HG03060 (cell line): ENCODE results near the gene NAPSA.
"Not testable (repeated sequence)": the region's sequence is repeated elsewhere in the genome, so short reads cannot be mapped to it uniquely, and the experiment has no call there.

Experiments
- ATAC-seq: cut with Tn5 transposase; IDR thresholded peaks from one replicate; pipeline ENCODE4 v1.9.1; 2021; ENCODE audit warnings: low read depth, moderate number of reproducible peaks; ENCODE audit not compliant: unreplicated experiment

NAPSA gene

DNA sequence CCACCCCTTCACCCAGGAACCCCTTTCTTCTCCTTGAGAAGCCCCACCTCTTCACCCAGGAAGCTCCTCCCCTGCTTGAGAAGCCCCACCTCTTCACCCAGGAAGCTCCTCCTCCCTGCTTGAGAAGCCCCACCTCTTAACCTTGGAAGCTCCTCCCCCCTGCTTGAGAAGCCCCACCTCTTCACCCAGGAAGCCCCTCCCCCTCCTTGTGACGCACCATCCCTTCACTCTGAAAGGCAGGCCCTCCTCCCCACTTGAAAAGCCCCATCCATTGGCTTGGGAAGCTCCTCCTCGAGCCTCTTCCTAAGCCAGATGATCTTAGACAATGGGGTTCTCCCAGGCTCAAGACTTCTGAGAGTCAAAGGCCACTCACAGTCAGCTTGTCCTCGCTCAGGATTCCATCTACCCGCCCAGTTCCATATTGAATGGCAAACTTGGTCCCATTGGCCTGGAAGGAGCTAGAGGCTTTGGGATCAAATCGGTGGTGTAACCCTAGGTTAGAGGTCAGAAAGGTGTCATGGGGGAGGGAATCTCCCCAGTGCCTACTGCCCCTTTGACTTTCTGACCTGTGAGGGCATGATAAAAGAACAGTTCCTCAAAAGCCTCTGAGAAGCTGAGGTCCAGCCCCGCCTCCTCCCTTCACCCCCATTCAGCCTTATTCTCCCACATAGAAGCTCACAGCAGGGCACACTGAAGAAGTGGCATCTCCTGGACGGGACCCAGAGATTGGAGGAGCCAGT lies 4.0 kb downstream of the NAPSA start:
- no peak for ATAC-seq

DNA sequence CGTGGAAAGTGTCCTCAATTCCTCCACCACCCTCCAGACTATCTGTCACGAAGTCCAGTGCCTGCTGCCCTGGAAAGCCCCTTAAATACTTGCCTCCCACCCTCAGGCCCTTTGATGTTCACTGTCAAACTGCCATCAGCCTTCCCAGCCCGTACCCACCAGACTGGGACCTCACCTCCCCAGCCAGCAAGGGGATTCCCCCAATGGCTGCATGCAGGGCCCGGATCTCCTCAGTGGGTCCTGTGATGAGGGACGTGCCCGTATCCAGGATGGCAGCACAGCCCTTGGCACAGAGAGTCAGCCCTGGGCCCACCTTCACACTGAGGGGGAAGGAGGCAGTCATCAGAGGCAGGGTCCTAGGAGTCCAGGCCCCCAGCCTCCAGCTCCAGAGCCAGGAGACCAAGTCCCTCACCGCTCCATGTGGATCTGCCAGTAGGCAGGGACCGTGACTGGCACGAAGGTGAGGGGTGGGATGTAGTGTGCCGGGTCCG lies 6.1 kb downstream of the NAPSA start:
- no peak for ATAC-seq

DNA sequence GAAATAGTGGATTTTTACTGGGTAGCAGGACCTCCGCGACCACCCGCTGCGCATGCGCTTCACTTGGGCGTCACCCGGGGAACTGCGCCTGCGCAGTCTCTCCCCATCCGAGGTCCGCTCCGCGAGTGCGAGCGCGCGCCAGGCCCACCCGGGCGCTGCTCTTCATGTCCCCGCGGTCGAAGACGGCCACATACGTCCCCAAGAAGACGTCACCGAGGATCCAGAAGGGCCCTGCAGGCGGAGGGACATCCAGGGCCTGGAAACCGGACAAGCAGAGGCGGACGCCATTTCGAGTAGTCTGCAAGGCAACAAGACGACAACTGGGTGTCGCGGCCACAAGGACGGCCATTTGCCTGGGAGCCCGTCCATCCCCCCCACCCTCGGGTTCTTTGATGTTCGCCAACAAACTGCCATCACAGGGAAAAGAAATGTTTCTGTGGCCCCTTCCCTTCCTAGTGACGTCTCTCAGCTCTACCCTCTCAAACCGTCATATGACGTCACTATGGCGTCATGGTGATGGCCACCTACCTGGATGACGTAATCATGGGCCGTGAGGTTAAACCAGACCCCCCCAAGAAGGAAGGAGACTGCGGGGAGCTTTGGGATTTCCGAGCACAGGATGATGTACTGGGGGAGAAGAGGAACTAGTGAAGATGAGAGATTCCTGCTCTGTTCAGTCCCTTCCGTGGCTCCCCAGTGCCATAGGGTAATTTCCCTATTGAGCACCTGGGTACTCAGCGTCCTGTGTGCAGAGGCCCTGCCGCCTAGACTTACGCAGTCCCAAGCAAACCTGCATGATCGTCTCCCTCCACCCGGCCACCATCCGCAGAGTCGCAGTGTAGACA lies 6.7 kb downstream of the NAPSA start:
- ATAC-seq, result no peak

DNA sequence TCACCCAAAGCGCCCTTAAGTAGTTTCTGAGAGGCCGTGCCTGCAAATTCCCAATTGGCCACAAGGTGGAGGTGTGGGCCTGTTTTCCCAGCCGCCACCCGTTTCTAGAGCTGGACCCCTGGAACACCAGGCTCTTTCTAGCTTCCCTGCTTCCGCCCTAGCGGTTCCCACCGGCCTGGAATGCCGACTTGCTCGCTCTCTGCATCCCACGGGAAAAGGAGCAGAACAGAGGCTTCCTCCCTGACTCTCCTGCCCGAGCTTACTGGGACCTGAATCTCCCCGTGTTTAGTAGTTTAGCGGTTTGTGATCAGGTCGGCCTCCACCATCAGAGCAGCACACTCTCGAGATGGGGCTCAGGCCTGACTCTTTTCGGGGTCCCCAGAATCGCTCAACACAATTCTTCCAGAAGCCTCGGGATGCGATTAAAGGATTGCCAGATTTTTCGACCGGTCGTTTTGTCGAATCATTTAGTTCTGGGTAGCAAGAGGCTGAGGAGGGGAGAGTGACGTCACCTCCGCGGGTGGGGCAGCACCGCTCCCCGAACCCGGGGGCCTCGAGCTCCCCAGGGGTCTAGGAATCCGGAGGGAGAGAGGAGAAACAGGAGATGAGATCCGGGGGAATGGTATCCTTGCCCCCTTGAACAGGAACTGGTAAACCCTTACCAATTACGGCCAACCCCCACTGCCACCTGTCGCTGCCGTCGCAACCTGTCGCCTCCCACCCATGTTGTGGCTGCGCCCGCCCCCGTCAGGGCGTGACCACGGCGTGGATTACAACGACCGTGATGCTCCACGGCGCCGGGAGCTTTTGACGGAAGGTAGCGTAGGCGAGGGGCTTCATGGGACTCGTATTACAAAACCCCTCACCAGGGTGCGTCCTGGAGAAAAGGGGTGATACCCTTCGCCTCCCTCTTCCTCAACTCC lies 8.0 kb downstream of the NAPSA start:
- no peak for ATAC-seq

DNA sequence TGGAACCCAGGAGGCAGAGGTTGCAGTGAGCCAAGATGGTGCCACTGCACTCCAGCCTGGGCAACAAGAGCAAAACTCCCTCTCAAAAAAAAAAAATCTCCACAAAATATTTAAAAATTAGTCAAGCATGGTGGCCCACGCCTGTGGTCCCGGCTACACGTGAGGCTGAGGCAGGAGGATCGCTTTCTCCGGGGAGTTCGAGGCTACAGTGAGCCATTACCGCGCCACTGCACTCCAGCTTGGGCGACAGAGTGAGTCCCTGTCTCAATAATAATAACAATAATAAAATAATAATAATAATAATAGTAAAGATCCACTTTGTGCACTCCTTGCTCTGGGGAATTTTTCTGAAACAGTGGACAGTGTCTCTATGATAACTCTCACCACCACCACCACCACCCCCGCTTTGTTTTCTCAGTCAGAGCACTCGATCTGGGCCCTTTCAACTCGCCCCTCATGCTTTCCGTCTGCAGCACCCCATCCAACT lies 8.7 kb downstream of the NAPSA start:
- ATAC-seq, result no peak

DNA sequence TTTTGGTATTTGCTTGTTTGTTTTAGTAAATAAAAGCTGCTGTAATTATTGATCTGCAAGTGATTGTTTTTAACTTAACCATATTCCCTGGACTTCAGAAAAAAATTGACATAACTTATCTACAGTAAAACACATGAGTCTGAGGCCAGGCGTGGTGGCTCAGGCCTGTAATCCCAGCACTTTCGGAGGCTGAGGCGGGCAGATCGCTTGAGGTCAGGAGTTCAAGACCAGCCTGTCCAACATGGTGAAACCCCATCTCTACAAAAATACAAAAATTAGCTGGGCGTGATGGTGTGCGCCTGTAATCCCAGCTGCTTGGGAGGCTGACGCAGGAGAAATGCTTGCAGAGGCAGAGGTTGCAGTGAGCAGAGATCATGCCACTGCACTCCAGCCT lies 12.0 kb downstream of the NAPSA start:
- ATAC-seq, result not testable (repeated sequence)

DNA sequence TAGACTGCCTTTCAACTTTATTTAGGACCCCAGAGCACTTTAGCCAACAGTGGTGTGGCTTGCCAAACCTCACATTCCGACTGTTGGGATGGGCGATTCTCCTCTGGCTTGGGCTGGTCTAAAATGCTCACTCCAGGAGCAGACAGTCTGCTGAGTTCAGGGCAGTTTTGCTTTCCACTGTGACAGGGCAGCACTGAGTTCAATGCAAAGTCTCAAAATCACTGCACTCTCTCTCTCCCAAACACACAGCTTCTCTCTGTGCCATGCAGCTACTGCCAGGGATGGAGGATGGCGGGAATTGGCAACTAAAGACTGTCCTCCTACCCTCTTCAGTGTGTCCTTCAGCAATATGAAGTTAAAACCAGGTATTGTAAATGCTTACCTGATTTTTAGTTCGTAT lies 13.2 kb downstream of the NAPSA start:
- no peak for ATAC-seq

DNA sequence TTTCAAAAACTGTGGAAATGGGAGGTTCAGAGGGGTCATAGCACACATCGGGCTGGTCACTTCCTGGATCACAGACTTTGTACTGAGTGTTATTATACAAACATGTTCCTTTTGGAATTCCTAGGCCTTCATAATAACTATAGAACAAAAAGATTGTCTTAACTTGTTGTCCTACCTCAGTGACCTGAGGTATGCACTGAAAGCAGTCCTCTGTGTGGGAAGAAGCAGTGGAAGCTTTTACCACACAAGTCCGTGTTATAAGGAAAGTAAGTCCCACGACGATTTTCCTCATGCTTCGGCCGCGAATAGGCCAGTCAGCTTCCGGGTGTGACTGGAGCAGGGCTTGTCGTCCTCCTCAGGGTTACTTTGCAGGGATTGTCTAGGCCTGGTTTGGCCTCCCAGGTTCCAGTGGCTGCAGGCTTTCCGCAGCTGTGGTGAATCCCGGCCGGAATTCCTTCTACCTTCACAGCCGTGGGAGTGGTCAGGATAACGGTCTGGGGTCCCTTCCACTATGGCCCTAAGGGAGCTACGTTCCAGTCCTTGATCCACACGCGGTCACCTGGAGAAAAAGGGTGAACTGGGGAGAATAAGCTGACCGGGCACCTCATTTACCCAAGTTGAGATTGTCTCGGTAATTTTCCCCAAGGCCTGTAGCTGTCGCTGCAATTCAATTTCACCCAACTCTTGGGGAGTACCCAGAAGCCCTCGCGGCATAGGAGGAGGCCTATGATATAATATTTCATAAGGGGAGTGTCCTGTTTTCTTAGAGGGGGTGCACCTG lies 16.0 kb downstream of the NAPSA start:
- ATAC-seq, result no peak

DNA sequence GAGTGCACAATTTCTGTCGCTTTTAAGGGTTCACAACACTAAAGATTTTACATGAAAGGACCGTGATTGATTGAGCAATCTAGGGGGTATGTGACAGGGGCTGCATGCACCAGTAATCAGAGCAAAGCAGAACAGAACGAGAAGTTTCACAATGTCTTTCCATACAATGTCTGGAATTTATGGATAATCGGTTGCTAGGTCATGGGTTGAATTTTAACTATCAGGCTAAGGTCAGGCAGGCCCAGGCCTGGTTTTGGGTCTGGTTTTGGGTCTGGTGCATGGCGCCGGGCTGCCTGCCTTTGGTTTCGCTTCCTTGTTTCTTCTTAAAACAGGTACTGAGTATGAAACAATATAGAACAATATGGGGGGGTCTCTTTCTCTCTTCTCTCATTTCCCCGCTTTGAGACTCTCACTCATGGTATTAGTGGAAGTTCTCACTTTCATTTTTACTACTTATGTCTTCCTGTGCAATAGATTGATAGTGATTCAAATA lies 18.3 kb downstream of the NAPSA start:
- not testable (repeated sequence) for ATAC-seq

DNA sequence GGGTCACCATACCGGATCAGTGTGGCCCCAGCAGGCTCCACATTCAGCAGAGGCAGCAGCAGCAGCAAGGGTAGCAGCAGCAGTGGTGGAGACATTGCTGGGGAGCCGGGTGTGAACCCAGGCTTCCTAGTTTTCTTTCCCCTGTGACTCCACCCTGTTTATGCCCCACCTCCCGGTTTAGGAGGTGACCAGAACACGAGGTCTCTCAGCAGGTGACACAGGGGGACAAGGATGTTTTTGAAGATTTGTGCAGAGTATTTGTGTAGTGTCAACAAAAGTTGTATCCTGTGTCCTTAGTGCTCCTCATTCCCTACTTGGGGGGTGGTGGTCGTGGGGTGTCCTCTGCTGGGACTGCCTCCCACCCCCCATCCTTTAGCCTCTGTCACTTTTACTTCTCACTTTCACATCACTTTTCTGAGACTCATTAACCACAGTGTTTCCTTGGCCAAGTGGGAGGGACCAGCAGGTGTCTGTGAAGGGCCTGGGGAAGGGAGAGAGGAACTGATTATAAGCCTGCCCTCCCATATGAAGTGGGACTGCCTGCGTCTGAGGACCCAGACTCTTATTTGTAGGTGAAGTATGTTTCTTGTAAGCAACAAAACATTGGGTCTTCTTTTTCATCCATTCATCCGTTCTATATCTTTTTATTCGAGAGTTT lies 20.6 kb downstream of the NAPSA start:
- ATAC-seq, result no peak

DNA sequence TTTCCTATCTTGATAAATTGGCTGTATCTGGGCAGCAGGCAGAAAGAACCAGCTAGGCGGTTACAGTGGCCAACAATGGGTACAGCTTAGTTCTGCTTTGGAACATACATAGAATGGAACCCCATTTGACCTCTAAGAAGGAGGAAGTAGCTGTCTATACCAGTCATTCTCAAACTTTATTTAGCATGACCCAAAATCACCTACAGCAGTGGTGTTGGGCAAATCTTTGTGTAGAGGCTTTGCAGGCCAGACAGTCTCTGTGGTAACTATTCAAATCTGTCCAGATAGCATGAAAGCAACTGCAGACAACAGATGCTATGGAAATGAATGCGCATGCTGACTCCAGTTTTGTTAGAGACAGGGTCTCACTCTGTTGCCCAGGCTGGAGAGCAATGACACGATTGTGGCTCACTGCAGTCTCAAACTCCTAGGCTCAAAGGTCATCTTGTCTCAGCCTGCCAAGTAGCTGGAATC lies 24.3 kb downstream of the NAPSA start:
- peak; percentile 65 for ATAC-seq

DNA sequence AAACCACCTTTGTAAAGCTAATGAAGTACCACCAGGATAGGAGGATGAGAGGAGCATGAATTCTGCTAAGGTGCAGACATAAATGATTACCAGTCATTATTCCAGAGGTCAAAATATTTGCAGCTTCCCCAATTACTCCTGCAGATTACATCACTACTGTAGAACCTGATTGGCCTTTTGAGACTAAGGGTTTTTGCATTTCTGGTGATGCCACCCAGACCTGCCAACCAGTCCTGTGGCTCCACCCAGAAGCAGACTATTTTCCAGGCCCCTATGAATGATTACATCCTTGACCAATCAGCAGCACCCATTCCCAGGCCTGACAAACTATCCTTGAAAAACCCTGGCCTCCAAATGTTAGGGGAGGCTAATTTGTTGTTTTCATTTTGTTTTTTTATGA lies 25.1 kb downstream of the NAPSA start:
- no peak for ATAC-seq

DNA sequence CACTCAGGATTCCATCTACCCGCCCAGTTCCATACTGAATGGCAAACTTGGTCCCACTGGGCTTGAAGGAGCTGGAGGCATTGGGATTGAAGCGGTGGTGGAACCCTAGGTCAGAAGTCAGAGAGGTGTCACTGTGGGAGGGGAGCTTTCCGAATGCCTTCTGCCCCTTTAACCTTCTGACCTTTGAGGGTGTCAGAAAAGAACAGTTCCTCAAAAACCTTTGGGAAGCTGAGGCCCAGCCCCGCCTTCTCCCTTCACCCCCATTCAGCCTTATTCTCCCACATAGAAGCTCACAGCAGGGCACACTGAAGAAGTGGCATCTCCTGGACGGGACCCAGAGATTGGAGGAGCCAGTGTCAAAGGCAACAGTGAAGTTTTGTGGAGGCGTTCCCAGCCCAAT lies 28.4 kb downstream of the NAPSA start:
- not testable (repeated sequence) for ATAC-seq

DNA sequence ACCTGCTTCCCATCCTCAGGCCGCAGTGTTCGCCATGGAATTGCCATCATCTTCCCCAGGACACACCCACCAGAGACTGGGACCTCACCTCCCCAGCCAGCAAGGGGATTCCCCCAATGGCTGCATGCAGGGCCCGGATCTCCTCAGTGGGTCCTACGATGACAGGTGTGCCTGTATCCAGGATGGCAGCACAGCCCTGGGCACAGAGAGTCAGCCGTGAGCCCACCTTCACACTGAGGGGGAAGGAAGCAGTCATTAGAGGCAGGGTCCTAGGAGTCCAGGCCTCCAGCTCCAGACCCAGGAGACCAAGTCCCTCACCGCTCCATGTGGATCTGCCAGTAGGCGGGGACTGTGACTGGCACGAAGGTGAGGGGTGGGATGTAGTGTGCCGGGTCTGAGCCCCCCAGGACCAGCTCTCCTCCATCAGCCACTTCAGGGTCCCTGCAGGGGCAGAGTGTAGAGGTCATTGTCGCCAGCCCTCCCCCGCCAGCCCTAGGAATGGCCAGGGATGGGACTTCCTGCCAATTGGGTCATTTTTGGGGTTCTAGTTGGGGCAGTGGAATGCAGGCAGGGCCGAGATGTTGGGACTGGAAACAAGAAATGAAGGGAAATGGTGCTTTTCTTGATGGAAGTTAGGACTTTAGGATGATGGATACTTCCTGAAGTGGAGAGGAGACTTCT lies 30.6 kb downstream of the NAPSA start:
- no peak for ATAC-seq

DNA sequence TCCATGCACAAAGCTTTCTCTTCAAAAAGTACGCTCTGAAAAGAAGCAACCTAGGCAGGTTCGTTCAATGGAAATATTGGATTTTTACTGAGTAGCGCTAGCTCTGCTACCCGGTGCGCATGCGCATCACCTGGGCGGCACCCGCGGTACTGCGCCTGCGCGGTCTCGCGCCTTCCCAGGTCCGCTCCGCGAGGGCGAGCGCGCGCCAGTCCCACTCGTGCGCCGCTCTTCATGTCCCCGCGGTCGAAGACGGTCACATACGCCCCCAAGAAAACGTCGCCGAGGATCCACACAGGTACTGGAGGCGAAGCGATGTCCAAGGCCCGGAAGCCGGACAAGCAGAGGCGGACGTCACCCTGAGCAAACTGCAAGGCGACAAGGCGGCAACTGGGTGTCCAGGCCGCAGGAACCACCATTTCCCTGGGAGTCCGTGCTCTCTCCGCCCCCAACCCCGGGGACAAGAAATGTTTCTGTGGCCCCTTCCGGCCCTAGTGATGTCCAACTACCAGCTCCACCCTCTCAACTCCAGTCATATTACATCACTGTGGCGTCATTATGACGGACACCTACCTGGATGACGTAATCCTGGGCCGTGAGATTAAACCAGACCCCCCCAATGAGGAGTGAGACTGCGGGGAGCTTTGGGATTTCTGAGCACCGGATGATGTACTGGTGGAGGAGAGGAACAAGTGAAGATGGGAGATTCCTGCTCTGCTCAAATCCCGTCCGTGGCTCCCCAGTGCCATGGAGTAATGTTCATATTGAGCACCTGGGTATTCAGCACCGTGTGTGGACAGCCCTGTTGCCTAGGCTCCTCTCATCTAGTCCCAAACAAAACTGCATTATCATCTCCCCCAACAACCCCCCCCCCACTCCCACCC lies 31.5 kb downstream of the NAPSA start:
- no peak for ATAC-seq

DNA sequence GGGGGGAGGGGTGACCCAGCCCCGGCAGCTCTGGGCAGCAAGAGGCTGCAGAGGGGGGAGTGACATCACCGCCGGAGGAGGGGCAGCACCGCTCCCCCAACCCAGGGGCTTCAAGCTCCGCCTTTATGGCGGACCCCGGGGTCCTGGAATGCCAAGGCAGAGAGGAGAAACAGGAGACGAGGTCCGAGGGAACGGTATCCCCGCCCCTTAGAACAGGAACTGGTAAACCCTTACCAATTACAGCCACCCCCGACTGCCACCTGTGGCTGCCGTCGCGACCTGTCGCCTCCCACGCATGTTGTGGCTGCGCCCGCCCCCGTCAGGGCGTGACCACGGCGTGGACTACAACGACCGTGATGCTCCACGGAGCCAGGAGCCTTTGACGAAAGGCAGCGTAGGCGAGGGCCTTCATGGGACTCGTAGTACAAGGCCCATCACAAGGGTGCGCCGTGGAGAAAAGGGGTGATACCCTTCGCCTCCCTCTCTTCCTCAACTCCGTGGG lies 32.2 kb downstream of the NAPSA start:
- ATAC-seq, result no peak
